ENCODE measurements around the gene WDR90. TPM values are rescaled to one million over a fixed set of nuclear protein-coding genes. Genes with fewer than 3 reads are reported as not detected.
A peak's percentile ranks its signal among the peaks of the same experiment; 100 is the strongest.

The WDR90 gene
- total and polyA plus RNA-seq, 7 donors, result 4.0 to 9.7 (median 8.0) TPM

GRCh38 chr16:698911-699671, 49.9 kb downstream of the WDR90 start:
- DNase-seq, result no peak
- peaks cover 7% of the 10 kb centered on the region for H3K4me1 ChIP-seq
- TF ChIP-seq CTCF (IDR thresholded peaks at IDR 0.05), result no peak
- 66 to 70% (median 69%) methylated on average over 19 of the region's 19 CpGs for WGBS, 3 donors
- peaks cover 0 to 95% (median 48%) of the 10 kb centered on the region in 3 donors for H3K27me3 ChIP-seq (ENCODE audit: insufficient read depth in 3 of 3, low read length in 2 of 3)
- no peaks in the 10 kb centered on the region for H3K36me3 ChIP-seq (ENCODE audit: insufficient read depth in 1 of 2, low read depth in 1 of 2)
- H3K9me3 ChIP-seq, result no peaks in the 10 kb centered on the region
- no peak overlapping the region for H3K27ac ChIP-seq
- intact Hi-C loops (cut with DNase I), result no loop called here
- no peak overlapping the region for H3K4me3 ChIP-seq
- ATAC-seq, result no peak

- Histone ChIP-seq H3K36me3 (ENCODE audit: insufficient read depth in 1 of 2, low read depth in 1 of 2) (no peaks in the 10 kb centered on the region), H3K4me3 (no peak overlapping the region), H3K27ac (no peak overlapping the region), H3K27me3 (ENCODE audit: insufficient read depth in 3 of 3, low read length in 2 of 3) (peaks cover 0 to 95% (median 44%) of the 10 kb centered on the region in 3 donors), H3K4me1 (peaks cover under 1% of the 10 kb centered on the region), H3K9me3 (no peaks in the 10 kb centered on the region)
- TF ChIP-seq CTCF (IDR thresholded peaks at IDR 0.05), result no peak
- DNase-seq, result no peak
- intact Hi-C loops (cut with DNase I), result no loop called here
- peak; percentile 65 to 78 (median 72) for ATAC-seq
- 4 to 9% (median 5%) methylated on average over 40 to 76 of the region's 76 CpGs for WGBS, 3 donors
Measured at GRCh38 chr16:700684-701584, 51.8 kb downstream of the WDR90 start.

- WGBS, 3 donors, result 80 to 85% (median 82%) methylated on average over 19 of the region's 19 CpGs
- Histone ChIP-seq H3K4me3 (no peak overlapping the region), H3K36me3 (ENCODE audit: insufficient read depth in 1 of 2, low read depth in 1 of 2) (no peaks in the 10 kb centered on the region), H3K27me3 (ENCODE audit: insufficient read depth in 3 of 3, low read length in 2 of 3) (peaks cover 0 to 97% (median 52%) of the 10 kb centered on the region in 3 donors), H3K9me3 (no peaks in the 10 kb centered on the region), H3K4me1 (no peaks in the 10 kb centered on the region), H3K27ac (no peak overlapping the region)
- no peak for TF ChIP-seq CTCF (IDR thresholded peaks at IDR 0.05)
- intact Hi-C loops (cut with DNase I), result no loop called here
- no peak for DNase-seq
- ATAC-seq, result no peak
Measured at GRCh38 chr16:702341-702740, 53.2 kb downstream of the WDR90 start.

- Histone ChIP-seq H3K36me3 (ENCODE audit: insufficient read depth in 1 of 2, low read depth in 1 of 2) (no peaks in the 10 kb centered on the region), H3K27me3 (ENCODE audit: insufficient read depth in 3 of 3, low read length in 2 of 3) (peaks cover 0 to 95% (median 56%) of the 10 kb centered on the region in 3 donors), H3K9me3 (no peaks in the 10 kb centered on the region), H3K4me1 (no peaks in the 10 kb centered on the region), H3K27ac (no peak overlapping the region), H3K4me3 (no peak overlapping the region)
- 69 to 73% (median 70%) methylated on average over 12 of the region's 12 CpGs for WGBS, 3 donors
- no peak for DNase-seq
- no peak for TF ChIP-seq CTCF (IDR thresholded peaks at IDR 0.05)
- ATAC-seq, result no peak
- intact Hi-C loops (cut with DNase I), result no loop called here
Measured at GRCh38 chr16:703406-703805, 54.2 kb downstream of the WDR90 start.

Data from psoas muscle (tissue), 8 donors.